Measurements from ENCODE around the gene NPM1. TPM values are rescaled to one million over a fixed set of nuclear protein-coding genes. Genes with fewer than 3 reads are reported as not detected.

Gene NPM1

DNA sequence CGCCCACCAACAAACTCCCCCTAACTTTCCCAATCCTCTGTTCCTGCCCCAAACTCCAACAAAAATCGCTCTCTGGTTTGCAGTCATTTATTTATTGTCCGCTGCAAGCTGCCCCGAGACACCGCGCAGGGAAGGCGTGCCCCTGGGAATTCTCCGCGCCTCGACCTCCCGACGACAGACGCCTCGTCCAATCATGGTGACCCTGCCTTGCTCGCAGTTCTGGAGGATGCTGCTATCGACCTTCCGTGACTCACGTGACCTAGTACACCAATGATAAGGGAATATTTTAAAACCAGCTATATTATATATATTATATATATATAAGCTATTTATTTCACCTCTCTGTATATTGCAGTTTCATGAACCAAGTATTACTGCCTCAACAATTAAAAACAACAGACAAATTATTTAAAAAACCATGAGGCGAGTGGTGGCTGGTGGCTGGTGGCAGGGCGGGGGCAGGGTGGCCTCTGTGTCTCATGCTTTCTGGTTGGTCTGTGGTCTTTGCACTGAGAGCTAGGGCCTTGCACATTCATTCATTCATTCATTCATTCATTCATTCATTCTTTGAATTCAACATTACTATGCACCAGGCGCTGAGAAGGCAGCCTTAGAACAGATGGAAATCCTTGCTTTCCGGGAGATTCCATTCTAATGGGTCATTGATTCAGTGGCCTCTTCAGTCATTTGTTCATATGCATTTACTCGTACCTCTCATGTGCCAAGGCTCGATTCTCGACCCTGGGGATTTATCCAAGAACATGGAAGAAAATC lies 69.7 kb downstream of the NPM1 start:
- Histone ChIP-seq H4K91ac (ENCODE audit: low read length) (no peak overlapping the region), H3K4me1 (ENCODE audit: control insufficient read depth, insufficient read depth, low read depth, low read length) (no peaks in the 10 kb centered on the region), H3K9me3 (ENCODE audit: control insufficient read depth, low read length) (no peaks in the 10 kb centered on the region), H3K14ac (ENCODE audit: low read length in 2 of 2) (no peak overlapping the region), H3K23ac (ENCODE audit: low read length in 2 of 2) (no peak overlapping the region), H3K27ac (ENCODE audit: low read length, poor library complexity, severe bottlenecking) (no peak overlapping the region), H2BK12ac (ENCODE audit: low read length in 2 of 2) (no peak overlapping the region), H3K4ac (ENCODE audit: low read depth in 1 of 2, low read length in 2 of 2) (no peak overlapping the region), H3K18ac (ENCODE audit: low read depth in 1 of 2, low read length in 2 of 2) (no peak overlapping the region), H3K36me3 (ENCODE audit: control insufficient read depth in 1 of 2, insufficient read depth in 2 of 2, low read depth in 1 of 2, low read length in 2 of 2) (no peaks in the 10 kb centered on the region), H2BK5ac (ENCODE audit: low read depth, low read length, poor library complexity, severe bottlenecking) (no peak overlapping the region), H2BK15ac (ENCODE audit: low read depth, poor library complexity, severe bottlenecking) (no peak overlapping the region), H3K4me2 (ENCODE audit: low read length, poor library complexity, severe bottlenecking) (no peak overlapping the region), H2AFZ (ENCODE audit: low read depth, low read length) (no peak overlapping the region), H3K79me1 (replicated peaks; ENCODE audit: low read length, poor library complexity, severe bottlenecking) (no peaks in the 10 kb centered on the region), H3K9ac (ENCODE audit: low read length) (no peak overlapping the region), H2AK5ac (ENCODE audit: low read length, severe bottlenecking) (no peak overlapping the region), H3K4me3 (ENCODE audit: insufficient read depth in 1 of 2, low read depth in 1 of 2, low read length in 2 of 2) (no peak overlapping the region), H4K8ac (ENCODE audit: low read length) (no peak overlapping the region), H2BK120ac (ENCODE audit: low read depth, low read length) (no peak overlapping the region), H3K27me3 (ENCODE audit: control insufficient read depth in 1 of 2, insufficient read depth in 1 of 2, low read length in 2 of 2) (peaks cover 11 to 46% of the 10 kb centered on the region in 2 experiments)
- DNase-seq = no peak
- WGBS = 94% methylated on average over 20 of the region's 25 CpGs

DNA sequence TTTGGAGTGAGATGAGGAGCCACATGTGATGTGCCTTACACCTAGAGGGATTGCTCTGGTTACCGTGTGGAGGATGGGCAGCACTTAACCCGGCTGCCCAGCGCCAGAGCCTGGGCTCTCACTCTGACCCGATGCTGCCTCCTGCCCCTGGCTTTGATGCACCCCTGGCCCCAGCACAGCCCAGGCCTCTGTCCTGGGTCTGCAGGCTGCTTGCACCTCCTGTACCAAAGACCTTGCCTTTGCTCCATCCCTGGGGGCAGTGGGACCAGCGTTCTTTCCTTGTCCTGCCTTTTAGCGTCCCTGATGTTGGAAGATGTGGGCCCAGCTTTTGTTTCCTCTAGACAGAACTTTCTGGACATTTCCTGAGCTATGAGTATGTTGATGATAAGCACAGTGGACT lies 72.2 kb downstream of the NPM1 start:
- Histone ChIP-seq H3K9me3 (ENCODE audit: control insufficient read depth, low read length) (no peaks in the 10 kb centered on the region), H3K18ac (ENCODE audit: low read depth in 1 of 2, low read length in 2 of 2) (no peak overlapping the region), H3K27ac (ENCODE audit: low read length, poor library complexity, severe bottlenecking) (no peak overlapping the region), H2BK12ac (ENCODE audit: low read length in 2 of 2) (no peak overlapping the region), H3K4me3 (ENCODE audit: insufficient read depth in 1 of 2, low read depth in 1 of 2, low read length in 2 of 2) (no peak overlapping the region), H2BK5ac (ENCODE audit: low read depth, low read length, poor library complexity, severe bottlenecking) (no peak overlapping the region), H3K36me3 (ENCODE audit: control insufficient read depth in 1 of 2, insufficient read depth in 2 of 2, low read depth in 1 of 2, low read length in 2 of 2) (no peaks in the 10 kb centered on the region), H3K4me2 (ENCODE audit: low read length, poor library complexity, severe bottlenecking) (no peak overlapping the region), H3K4me1 (ENCODE audit: control insufficient read depth, insufficient read depth, low read depth, low read length) (no peaks in the 10 kb centered on the region), H2BK15ac (ENCODE audit: low read depth, poor library complexity, severe bottlenecking) (no peak overlapping the region), H2AFZ (ENCODE audit: low read depth, low read length) (no peak overlapping the region), H3K14ac (ENCODE audit: low read length in 2 of 2) (no peak overlapping the region), H3K23ac (ENCODE audit: low read length in 2 of 2) (no peak overlapping the region), H4K8ac (ENCODE audit: low read length) (no peak overlapping the region), H2BK120ac (ENCODE audit: low read depth, low read length) (no peak overlapping the region), H3K9ac (ENCODE audit: low read length) (no peak overlapping the region), H4K91ac (ENCODE audit: low read length) (no peak overlapping the region), H3K79me1 (replicated peaks; ENCODE audit: low read length, poor library complexity, severe bottlenecking) (no peaks in the 10 kb centered on the region), H3K4ac (ENCODE audit: low read depth in 1 of 2, low read length in 2 of 2) (no peak overlapping the region), H2AK5ac (ENCODE audit: low read length, severe bottlenecking) (no peak overlapping the region), H3K27me3 (ENCODE audit: control insufficient read depth in 1 of 2, insufficient read depth in 1 of 2, low read length in 2 of 2) (peaks cover 19 to 54% of the 10 kb centered on the region in 2 experiments)
- WGBS = 94% methylated on average over 6 of the region's 6 CpGs
- no peak for DNase-seq

Small RNA genes lying within 50 kb of the gene (small RNA-seq; reads per million reads assigned to genes)
- not detected for gene AC091980.1 (ENCODE audit: low read depth)
- 18.1 reads per million, percentile 86 among the genes with 10 or more reads in this experiment for gene MIR3912 (ENCODE audit: low read depth)
- gene RN7SL339P (ENCODE audit: low read depth) = not detected
- not detected for gene SNORA70J (ENCODE audit: low read depth)
